ENCODE measurements around the gene VPS13A.

The VPS13A gene

DNA sequence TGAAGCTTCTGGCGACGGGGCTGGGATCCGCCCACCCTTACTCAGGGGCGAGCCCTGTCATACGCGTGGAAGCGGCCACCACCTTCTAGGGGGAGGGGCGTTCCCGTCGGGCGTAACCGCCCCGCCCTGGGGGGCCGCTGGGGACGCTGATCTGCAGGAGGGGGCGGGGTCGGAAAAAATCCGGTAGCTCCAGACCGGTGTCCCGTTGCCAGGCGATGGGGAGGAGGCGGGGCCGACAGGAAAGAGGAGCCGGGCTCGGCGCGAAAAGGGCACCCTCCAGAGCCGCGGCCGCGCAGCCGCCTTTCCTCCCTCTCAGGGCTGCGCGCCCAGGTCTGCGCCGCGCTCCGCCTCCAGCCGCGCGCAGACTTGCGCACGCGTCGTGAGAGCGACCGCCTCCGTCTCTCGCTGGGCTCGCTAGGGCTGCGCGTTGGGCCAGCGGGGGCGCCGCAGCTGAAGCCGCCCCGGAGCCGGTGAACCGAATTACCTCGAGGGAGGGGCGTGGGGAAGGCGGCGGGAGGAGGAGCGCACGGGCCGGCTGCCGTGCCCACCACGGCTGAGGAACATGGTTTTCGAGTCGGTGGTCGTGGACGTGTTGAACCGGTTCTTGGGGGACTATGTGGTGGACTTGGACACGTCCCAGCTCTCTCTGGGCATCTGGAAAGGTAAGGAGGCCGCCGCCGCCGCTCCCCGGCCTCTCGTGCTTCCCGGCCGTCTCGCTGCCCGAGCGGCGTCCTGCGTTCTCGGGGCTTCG lies at the start of gene VPS13A:
Gene VPS13A (plus strand): TSS at position 392 of the 751 bp plus-strand sequence. CDS start 171 bp downstream, at position 563.
- no peak for FAIRE-seq

DNA sequence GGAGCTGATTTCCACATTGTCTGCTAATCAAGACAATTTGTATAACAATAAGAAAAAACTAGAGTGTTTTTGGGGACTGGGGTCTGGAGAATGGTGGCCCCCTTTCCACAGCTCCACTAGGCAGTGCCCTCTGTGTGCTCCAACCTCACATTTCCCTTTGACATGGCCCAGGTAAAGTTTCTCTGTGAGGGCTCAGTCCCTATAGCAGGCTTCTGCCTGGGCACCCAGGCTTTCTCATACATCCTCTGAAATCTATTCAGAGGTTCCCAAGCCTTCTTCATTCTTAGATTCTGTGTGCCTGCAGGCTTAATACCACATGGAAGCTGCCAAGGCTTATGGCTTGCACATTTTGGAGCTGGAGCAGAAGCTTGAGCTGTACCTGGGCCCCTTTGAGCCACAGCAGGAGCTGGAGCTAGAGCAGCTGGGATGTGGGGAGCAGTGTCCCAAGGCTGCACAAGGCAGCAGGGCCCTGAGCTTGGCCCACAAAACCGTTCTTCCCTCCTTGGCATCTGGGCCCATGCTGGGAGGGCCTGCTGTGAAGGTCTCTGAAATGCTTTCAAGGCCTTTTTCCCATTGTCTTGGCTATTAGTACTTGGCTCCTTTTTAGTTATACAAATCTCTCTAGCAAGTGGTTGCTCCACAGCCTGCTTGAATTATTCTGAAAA lies 49.1 kb upstream of the VPS13A start:
- no peak for FAIRE-seq

GRCh38 chr9:77131399-77131798 lies 45.9 kb upstream of the VPS13A start:
- no peak for FAIRE-seq

- FAIRE-seq = no peak
These were observed 44.3 kb upstream of the VPS13A start for GRCh38 chr9:77133011-77133410.

DNA sequence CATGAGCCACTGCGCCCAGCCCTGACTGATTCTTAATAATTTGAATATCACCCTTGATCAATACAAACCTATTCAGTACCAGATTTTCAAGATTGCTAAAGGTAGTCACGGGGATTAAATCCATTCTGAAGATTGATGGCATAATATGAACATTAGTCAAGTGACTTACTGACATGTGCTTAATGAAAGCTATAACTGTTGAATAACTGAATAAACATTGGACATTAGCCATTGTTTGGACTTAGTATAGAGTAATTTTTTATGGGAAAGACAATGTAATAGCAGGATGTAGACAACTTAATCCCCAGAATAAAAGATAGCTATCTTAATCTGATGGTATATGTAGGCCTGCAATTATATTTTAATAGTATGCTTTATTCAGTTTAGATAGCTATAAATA lies 35.0 kb upstream of the VPS13A start:
- no peak for FAIRE-seq

DNA sequence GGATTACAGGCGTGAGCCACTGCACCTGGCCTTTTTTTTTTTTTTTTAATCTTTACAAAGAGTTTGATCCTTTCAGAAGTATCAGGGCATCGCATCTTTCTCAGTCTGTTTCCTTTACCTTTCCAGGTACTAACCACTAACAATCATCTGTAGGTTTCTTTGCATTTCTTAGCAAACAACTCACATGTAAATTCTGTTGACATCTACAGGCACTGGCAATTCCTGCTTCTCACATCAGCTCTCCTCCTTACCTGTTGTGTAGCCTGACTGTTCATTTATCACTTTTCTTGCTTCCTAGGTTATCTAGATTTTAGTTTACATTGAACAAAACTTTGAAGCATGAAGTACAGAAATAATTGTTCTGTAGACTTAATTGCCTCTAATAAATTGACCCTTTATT lies 27.5 kb upstream of the VPS13A start:
- no peak for FAIRE-seq

GRCh38 chr9:77152289-77152688 lies 25.0 kb upstream of the VPS13A start:
- FAIRE-seq = no peak

- FAIRE-seq = no peak
These were observed 20.5 kb upstream of the VPS13A start for GRCh38 chr9:77156646-77157371.

DNA sequence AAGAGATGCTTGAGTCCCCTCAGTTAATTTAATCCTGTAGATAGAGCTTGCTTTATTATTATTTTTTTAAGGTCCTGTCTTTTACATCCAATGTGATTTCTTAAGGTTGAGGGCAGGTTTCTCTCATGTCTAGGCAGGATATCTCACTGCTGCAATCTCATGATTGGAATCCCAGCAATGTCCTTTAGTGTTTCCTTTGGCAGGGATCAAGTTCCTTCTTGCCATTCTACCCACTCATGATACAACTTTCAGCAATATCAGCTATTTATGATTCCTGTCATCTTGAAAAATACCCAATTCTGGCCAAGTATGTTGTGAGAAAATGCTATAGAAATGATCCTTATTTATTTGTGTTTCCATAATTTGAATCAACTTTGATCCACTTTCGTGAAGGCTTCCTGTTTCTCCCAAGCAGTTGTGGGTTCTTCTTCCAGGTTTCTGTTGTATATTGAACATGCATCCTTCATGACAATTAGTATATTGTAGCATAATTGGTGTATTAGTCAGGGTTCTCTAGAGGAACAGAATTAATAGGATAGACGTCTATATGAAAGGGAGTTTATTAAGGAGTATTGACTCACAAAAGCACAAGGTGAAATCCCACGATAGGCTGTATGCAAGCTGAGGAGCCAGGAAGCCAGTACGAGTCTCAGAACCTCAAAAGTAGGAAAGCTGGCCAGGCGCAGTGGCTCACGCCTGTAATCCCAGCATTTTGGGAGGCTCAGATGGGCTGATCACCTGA lies 18.4 kb upstream of the VPS13A start:
- no peak for FAIRE-seq

- no peak for FAIRE-seq
These were observed 16.1 kb upstream of the VPS13A start for GRCh38 chr9:77161191-77161590.

GRCh38 chr9:77161966-77162365 lies 15.4 kb upstream of the VPS13A start:
- FAIRE-seq = no peak

DNA sequence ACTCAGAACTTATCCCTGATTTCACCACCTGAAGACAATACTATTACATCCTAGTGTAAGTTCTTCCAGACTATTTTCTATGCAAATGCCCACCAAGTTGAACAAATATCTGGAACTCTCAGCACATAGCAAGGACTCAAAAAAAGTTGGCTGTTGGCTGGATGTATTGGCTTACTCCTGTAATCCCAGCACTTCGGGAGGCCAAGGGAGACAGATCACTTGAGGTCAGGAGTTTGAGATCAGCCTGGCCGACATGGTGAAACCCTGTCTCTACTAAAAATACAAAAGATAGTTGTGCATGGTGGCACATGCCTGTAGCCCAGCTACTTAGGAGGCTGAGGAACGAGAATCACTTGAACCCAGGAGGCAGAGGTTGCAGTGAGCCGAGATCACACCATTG lies 15.0 kb upstream of the VPS13A start:
- FAIRE-seq = no peak

DNA sequence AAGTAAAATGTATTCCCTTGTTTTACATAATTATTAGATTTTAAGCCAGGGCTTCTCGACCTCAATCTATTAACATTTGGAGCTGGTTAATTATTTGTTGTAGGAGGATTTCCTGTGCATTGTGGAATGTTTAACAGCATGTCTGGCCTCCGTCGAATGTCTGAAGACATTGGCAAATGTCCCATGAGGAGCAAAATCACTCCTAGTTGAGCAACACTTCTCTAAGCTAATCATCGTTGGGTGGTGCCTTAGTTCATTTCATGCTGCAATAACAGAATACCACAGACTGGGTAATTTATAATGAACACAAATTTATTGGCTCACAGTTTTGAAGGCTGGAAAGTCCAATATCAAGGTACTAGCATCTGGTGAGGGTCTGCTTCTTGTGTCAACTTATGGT lies 13.4 kb upstream of the VPS13A start:
- no peak for FAIRE-seq

GRCh38 chr9:77166193-77166592 lies 11.1 kb upstream of the VPS13A start:
- FAIRE-seq = no peak

- no peak for FAIRE-seq
These were observed 6.2 kb upstream of the VPS13A start for GRCh38 chr9:77170991-77171699.

DNA sequence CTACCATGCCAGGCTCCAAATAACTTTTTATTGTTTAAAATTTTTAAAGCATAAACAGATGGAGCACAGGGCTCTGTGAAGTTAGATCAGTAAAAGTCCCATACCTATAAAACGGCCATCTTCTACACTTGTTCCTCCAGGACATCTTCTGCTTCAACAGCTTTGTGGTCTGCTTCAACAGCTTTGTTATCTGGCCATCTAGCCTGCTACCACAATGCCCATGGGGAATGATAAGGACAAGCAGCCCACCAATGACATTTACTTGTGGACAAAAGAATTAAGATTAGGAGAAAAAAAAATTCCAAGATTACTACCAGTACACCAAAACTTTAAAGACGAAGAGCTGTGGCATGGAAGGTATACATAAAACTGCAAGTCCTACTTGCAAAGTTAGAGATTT lies 2.2 kb upstream of the VPS13A start:
- FAIRE-seq = no peak

- no peak for FAIRE-seq
These were observed 1.2 kb upstream of the VPS13A start for GRCh38 chr9:77176106-77176505.

DNA sequence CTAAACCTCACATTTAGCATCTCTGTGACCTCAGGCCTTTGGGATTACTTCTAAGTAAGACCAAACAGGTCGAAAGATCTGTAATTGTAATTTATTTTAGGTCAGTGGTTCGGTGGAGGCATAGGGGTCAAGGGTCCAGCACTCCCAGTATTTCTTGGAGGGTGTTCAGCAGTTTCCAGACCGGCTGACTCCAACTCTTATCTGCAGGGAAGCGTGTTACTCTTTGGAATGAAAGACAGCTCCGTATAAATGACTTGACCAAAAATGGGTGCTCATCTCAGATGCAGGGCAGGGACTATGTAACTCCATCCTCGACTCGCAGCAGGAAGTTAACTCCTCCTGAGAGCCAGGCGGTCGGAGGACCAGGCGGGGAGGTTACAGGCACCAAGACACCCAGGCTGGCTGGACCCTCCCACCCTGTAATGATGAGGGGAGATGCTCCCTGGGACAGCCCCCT lies 620 bp upstream of the VPS13A start:
- FAIRE-seq = no peak

DNA sequence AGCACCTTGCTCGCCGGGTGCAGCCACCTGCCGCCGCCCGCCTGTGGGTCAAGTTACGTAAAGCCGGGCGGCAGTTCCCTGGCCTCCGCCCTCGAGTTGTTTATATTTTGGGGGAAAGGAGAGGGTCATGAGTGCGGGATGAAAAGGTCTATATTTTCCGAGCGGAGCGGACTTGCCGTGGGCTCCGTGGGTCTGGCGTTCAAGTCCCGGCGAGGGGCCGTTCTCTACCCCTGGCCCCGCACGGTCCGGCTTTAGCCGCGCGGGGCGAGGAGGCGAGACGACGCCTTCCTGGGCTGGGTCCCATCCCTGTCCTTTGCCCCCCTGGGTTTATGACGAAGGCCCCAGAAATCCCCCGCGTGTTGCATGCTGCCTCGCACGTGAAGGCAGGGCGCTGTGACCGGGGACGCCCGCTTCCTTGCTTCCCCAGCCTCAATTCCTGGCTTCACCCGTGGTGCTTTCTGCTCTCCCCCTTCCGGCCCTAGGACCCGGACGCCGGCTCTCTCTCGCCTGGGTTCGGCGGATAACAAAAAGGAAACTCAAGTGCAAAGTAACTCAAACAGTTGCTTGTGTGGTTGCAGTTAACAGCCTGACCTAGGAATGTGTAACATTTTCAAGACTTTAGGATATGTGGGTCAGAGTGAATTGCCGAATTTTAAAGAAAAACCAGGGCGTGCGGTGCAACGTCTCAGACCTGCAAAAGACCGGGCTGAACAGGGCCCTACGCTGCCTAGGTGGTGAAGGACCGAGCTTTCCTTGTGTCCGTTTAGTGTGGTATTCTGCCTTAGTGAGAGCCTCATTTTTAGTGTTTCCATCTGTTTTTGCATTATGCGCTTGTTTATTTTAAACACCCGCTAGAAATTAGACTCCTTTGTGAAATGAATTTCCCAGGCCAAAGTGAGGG lies 810 bp downstream of the VPS13A start:
- no peak for FAIRE-seq

DNA sequence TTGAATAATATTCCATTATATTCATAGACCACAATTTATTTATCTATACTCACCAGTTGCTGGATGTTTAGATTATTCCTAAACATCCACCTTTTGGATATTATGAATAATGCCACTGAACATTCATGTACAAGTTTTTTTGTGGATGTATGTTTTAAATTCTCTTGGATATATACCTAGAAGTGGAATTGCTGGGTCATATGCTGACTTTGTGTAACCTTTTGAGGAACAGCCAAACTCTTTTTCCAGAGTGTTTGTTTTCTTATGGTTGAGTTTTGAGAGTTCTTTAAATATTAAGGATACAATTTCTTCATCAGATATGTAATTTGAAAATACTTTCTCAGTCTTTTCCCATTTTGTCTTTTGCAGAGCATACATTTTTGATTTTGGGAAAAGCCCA lies 2.7 kb downstream of the VPS13A start:
- no peak for FAIRE-seq

DNA sequence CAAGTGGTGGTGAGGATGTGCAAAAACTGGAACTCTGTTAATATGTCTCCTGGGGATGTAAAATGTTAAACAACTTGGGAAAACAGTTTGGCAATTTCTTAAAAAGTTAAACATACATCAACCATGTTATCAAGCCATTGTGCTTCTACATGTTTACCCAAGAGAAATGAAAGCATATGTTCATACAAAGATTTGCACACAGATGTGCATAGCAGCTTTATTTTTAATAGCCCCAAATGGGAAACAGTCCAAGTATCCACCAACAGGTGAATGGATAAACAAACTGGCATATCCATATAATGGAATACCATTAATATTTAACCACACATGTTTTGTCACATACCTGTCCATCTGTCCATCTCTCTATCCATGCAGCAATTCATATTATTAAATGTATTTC lies 6.2 kb downstream of the VPS13A start:
- no peak for FAIRE-seq
